ENCODE results near the gene TMEM184C.

DNA sequence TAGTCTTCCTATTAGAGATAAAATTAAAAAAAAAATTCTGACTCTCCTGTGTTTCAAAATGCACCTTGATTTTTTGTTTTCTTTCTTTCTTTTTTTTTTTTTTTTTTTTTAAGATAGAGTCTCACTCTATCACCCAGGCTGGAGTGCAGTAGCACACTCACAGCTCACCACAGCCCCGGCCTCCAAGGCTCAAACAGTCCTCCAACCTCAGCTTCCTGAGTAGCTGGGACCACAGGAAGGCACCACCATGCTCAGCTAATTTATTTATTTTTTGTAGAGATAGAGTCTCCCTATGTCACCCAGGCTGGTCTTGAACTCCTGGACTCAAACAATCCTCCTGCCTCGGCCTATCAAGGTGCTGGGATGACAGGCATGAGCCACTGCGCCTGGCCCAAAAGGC lies 41.1 kb upstream of the TMEM184C start:
- no peak for TF ChIP-seq CTCF (conservative IDR thresholded peaks at IDR 0.05; ENCODE audit: low read depth, low read length)
- TF ChIP-seq EZH2 (IDR thresholded peaks at IDR 0.05; ENCODE audit: borderline replicate concordance, low read depth, low read length, poor library complexity, severe bottlenecking), result no peak
